H1 (cell line): ENCODE results near the gene TIMM8B. TPM values are rescaled to one million over a fixed set of nuclear protein-coding genes. Genes with fewer than 3 reads are reported as not detected.

Source experiments
- CTCF ChIA-PET: fragments of 300-600 bp; sonication (Branson Sonifier 250); formaldehyde crosslinking; loops from one replicate; lab custom pipeline; 2021; ENCODE audit not compliant: partially characterized antibody; lab: Charles Lee
- POLR2A ChIA-PET: fragments of 300-600 bp; sonication (Branson Sonifier 250); formaldehyde crosslinking; loops from one replicate; lab custom pipeline; 2021; ENCODE audit warnings: inconsistent platforms; ENCODE audit not compliant: partially characterized antibody; lab: Charles Lee
- DNase-seq, 2 experiments: peaks; one replicate each; pipeline versions ENCODE4 v3.0.0 to v3.0.0-alpha.2; 2010 to 2022; ENCODE audit warnings: low spot score in 2 of 2, low read depth in 1 of 2, mixed read lengths in 1 of 2
- FAIRE-seq: peaks from 2 replicates; lab custom pipeline; 2011; peaks lifted over from hg19 to GRCh38; lab: Jason Lieb, UNC
- H2AFZ ChIP-seq: 2 replicates; pipeline ENCODE4 v1.8.1; 2012; ENCODE audit warnings: low read length, inconsistent platforms
- H2AK5ac ChIP-seq: 2 replicates; pipeline ENCODE4 v1.6.1; 2013; ENCODE audit warnings: low read depth, low read length
- H2BK120ac ChIP-seq: replicated peaks from 2 replicates; pipeline ENCODE3; 2013; ENCODE audit warnings: low read depth, low read length, inconsistent platforms
- H2BK12ac ChIP-seq: 2 replicates; pipeline ENCODE4 v1.6.1; 2013; ENCODE audit warnings: low read depth, low read length
- H2BK15ac ChIP-seq: 2 replicates; pipeline ENCODE4 v1.6.1; 2013; ENCODE audit warnings: low read length
- H2BK20ac ChIP-seq: 2 replicates; pipeline ENCODE4 v1.6.1; 2013; ENCODE audit warnings: low read length
- H2BK5ac ChIP-seq: 2 replicates; pipeline ENCODE4 v1.6.1; 2013; ENCODE audit warnings: low read depth, low read length
- H3K14ac ChIP-seq: 2 replicates; pipeline ENCODE4 v1.6.1; 2013; ENCODE audit warnings: inconsistent platforms; ENCODE audit not compliant: insufficient read length
- H3K18ac ChIP-seq: 2 replicates; pipeline ENCODE4 v1.6.1; 2013; ENCODE audit warnings: low read length; ENCODE audit errors: extremely low read depth
- H3K23ac ChIP-seq: 2 replicates; pipeline ENCODE4 v1.6.1; 2013; ENCODE audit warnings: inconsistent platforms; ENCODE audit not compliant: insufficient read length
- H3K23me2 ChIP-seq: 2 replicates; pipeline ENCODE4 v1.6.1; 2013; ENCODE audit warnings: low read depth, low read length
- H3K27ac ChIP-seq: 2 replicates; pipeline ENCODE4 v1.6.1; 2011; ENCODE audit warnings: low read depth, low read length, inconsistent platforms
- H3K27me3 ChIP-seq, 4 experiments: replicated peaks in 1 of 4; 1 replicate in 1 of 4; 2 replicates in 3 of 4; pipeline versions ENCODE4 v1.6.1 to v1.8.1; 2011 to 2013; ENCODE audit warnings: low read length in 3 of 4, mild to moderate bottlenecking in 3 of 4, inconsistent platforms in 2 of 4, mixed read lengths in 2 of 4, moderate library complexity in 1 of 4; ENCODE audit not compliant: control insufficient read depth in 3 of 4, insufficient read depth in 3 of 4; ENCODE audit errors: extremely low read depth in 1 of 4
- H3K36me3 ChIP-seq, 4 experiments: 2 replicates each; pipeline versions ENCODE4 v1.6.1 to v1.8.1; 2011 to 2013; ENCODE audit warnings: mild to moderate bottlenecking in 4 of 4, low read length in 3 of 4, moderate library complexity in 2 of 4, control low read depth in 1 of 4, inconsistent platforms in 1 of 4; ENCODE audit not compliant: insufficient read depth in 4 of 4, control insufficient read depth in 2 of 4
- H3K4ac ChIP-seq: replicated peaks from 2 replicates; pipeline ENCODE3; 2013; ENCODE audit warnings: low read length, low read depth, mixed read lengths, inconsistent platforms; ENCODE audit not compliant: insufficient read length
- H3K4me1 ChIP-seq, 4 experiments: replicated peaks in 1 of 4; 1 replicate in 1 of 4; 2 replicates in 3 of 4; pipeline versions ENCODE4 v1.6.1 to v1.8.1; 2011 to 2013; ENCODE audit warnings: low read length in 3 of 4, inconsistent platforms in 2 of 4, mixed read lengths in 1 of 4; ENCODE audit not compliant: insufficient read depth in 4 of 4, control insufficient read depth in 3 of 4
- H3K4me2 ChIP-seq, 2 experiments: 2 replicates each; pipeline versions ENCODE4 v1.6.1 to v1.8.1; 2011 to 2013; ENCODE audit warnings: low read depth in 2 of 2, low read length in 2 of 2, control low read depth in 1 of 2, inconsistent platforms in 1 of 2, mild to moderate bottlenecking in 1 of 2; ENCODE audit not compliant: insufficient read depth in 1 of 2
- H3K4me3 ChIP-seq, 4 experiments: fragments of 200-600, 300-600 bp in 1 of 4; sonication (generic), shearing (Covaris generic), sonication (Bioruptor Twin) in 1 of 4; 2 replicates each; pipeline versions ENCODE4 v1.5.1 to v1.8.1; 2011 to 2016; ENCODE audit warnings: low read length in 4 of 4, low read depth in 3 of 4, control low read depth in 2 of 4, inconsistent platforms in 2 of 4, mild to moderate bottlenecking in 2 of 4, mixed read lengths in 1 of 4, moderate library complexity in 1 of 4; ENCODE audit not compliant: insufficient read depth in 2 of 4; ENCODE audit errors: extremely low read depth in 1 of 4
- H3K56ac ChIP-seq: replicated peaks from 2 replicates; pipeline ENCODE3; 2013; ENCODE audit warnings: low read depth, mild to moderate bottlenecking, mixed read lengths, low read length, inconsistent platforms; ENCODE audit not compliant: insufficient read length
- H3K79me1 ChIP-seq: 2 replicates; pipeline ENCODE4 v1.6.1; 2013; ENCODE audit warnings: low read depth, low read length, control low read depth
- H3K79me2 ChIP-seq, 2 experiments: 2 replicates each; pipeline versions ENCODE4 v1.6.1 to v1.8.1; 2012 to 2013; ENCODE audit warnings: low read length in 2 of 2, mild to moderate bottlenecking in 2 of 2, inconsistent platforms in 1 of 2; ENCODE audit not compliant: insufficient read depth in 2 of 2, control insufficient read depth in 1 of 2
- H3K9ac ChIP-seq, 4 experiments: replicated peaks in 1 of 4; 1 replicate in 1 of 4; 2 replicates in 3 of 4; pipeline versions ENCODE4 v1.6.1 to v1.8.1; 2011 to 2013; ENCODE audit warnings: low read depth in 3 of 4, low read length in 3 of 4, control low read depth in 2 of 4, mild to moderate bottlenecking in 2 of 4, moderate library complexity in 2 of 4, inconsistent platforms in 1 of 4; ENCODE audit errors: extremely low read depth in 1 of 4
- H3K9me3 ChIP-seq, 2 experiments: 2 replicates each; pipeline versions ENCODE4 v1.6.1 to v1.8.1; 2012 to 2013; ENCODE audit warnings: mild to moderate bottlenecking in 2 of 2, moderate library complexity in 2 of 2, control low read depth in 1 of 2, inconsistent platforms in 1 of 2, low read depth in 1 of 2, low read length in 1 of 2, mixed read lengths in 1 of 2; ENCODE audit not compliant: insufficient read depth in 2 of 2
- H4K20me1 ChIP-seq, 2 experiments: replicated peaks in 1 of 2; 2 replicates each; pipeline versions ENCODE3 to v1.8.1; 2011 to 2013; ENCODE audit warnings: inconsistent platforms in 2 of 2, low read length in 2 of 2, mild to moderate bottlenecking in 1 of 2; ENCODE audit not compliant: insufficient read depth in 2 of 2, control insufficient read depth in 1 of 2
- H4K5ac ChIP-seq: 2 replicates; pipeline ENCODE4 v1.6.1; 2013; ENCODE audit warnings: low read length, low read depth, mixed read lengths, inconsistent platforms; ENCODE audit not compliant: insufficient read length
- H4K8ac ChIP-seq: 2 replicates; pipeline ENCODE4 v1.8.0; 2013; ENCODE audit warnings: mild to moderate bottlenecking, moderate library complexity, low read length, inconsistent platforms; ENCODE audit not compliant: insufficient read depth; ENCODE audit errors: extremely low read depth
- H4K91ac ChIP-seq: replicated peaks from 2 replicates; pipeline ENCODE3; 2013; ENCODE audit warnings: low read length, mixed read lengths, inconsistent platforms; ENCODE audit not compliant: insufficient read length
- CBX5 ChIP-seq: fragments of 300-800, 300-1000 bp; sonication (generic); IDR thresholded peaks from 2 replicates; pipeline ENCODE4 v1.7.1; 2016; ENCODE audit warnings: antibody characterized with exemption, low read length, low read depth
- CEBPB ChIP-seq: IDR thresholded peaks from 2 replicates; pipeline ENCODE4 v1.6.1; 2012; ENCODE audit warnings: low read depth, low read length
- NRF1 ChIP-seq: IDR thresholded peaks from 2 replicates; pipeline ENCODE4 v1.6.1; 2011; ENCODE audit warnings: mild to moderate bottlenecking, low read depth, low read length, improper control_type of control experiment
- RAD21 ChIP-seq, 2 experiments: IDR thresholded peaks in 1 of 2; conservative IDR thresholded peaks in 1 of 2; 2 replicates each; pipeline ENCODE4 v1.6.1; 2011; ENCODE audit warnings: low read depth in 2 of 2, low read length in 2 of 2, improper control_type of control experiment in 1 of 2, inconsistent platforms in 1 of 2, mild to moderate bottlenecking in 1 of 2, moderate library complexity in 1 of 2
- TAF7 ChIP-seq: optimal IDR thresholded peaks from 2 replicates; pipeline ENCODE3; 2011; ENCODE audit warnings: low read depth, mild to moderate bottlenecking, inconsistent platforms, low read length, moderate library complexity, borderline replicate concordance
- WGBS, 2 experiments: shearing (Covaris generic) in 1 of 2; methylation state at CpG; one replicate each; pipeline versions ENCODE4 v1.1.6 to v1.1.7; 2013 to 2015; ENCODE audit warnings: low lambda C conversion rate in 2 of 2, mixed read lengths in 2 of 2, inconsistent platforms in 1 of 2, low coverage in 1 of 2, missing lambda C conversion rate in 1 of 2; ENCODE audit not compliant: insufficient replicate concordance in 2 of 2, insufficient coverage in 1 of 2, insufficient read length in 1 of 2; ENCODE audit errors: extremely low coverage in 1 of 2, missing lambda C conversion rate in 1 of 2; 5-methylcytosine and 5-hydroxymethylcytosine counted together
- polyA plus RNA-seq, 7 experiments: library from polyadenylated mRNA; depleted of rRNA in 3 of 7; stranded (reverse) in 5 of 7; unstranded in 2 of 7; fragments of >200 nt in 5 of 7; fragments of 200-250 nt in 2 of 7; gene quantifications; 1 replicate in 5 of 7; 2 replicates in 1 of 7; 4 replicates in 1 of 7; pipeline versions ENCODE4 v1.2.1 to v1.2.3, GENCODE V29; 2011 to 2013; ENCODE audit warnings: missing spikeins in 2 of 7, mixed read lengths in 2 of 7
- total RNA-seq: library from RNA; stranded (reverse); fragmentation: NEBNext Ultra II Directional; extraction: Animal tissue kit (Norgen Biotek cat#: 25700); gene quantifications from 2 replicates; pipeline ENCODE4 v1.2.1, GENCODE V29; 2021
- TF ChIP-seq, protein P1 (sequence below): IDR thresholded peaks from 2 replicates; pipeline ENCODE4 v1.6.1; 2012; ENCODE audit warnings: inconsistent platforms
- TF ChIP-seq, protein P2 (sequence below): IDR thresholded peaks from 2 replicates; pipeline ENCODE4 v1.6.1; 2011; ENCODE audit warnings: low read length, improper control_type of control experiment

Gene TIMM8B
- total and polyA plus RNA-seq, 2 of the 8 experiments (the other 6 are each of a cell fraction or from before 2014, with no cell fraction given): 93.7 to 143 TPM

DNA sequence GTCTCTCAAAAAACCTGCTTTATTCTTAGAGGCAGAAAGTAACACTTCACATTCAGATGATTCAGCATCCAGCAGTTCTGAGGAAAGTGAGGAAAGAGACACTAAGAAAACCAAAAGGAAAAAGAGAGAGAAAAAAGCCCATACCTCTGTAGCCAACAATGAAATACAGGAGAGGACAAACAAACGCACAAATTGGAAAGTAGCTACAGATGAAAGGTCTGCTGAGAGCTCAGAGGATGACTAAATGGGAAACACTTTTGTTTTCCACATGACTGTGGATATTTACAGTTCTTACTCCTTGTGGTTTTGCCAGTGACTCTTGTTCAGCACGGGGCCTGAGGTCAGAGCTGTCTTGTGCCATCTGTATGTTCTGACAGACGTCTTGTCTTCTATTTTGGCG, 3.8 kb downstream of the TIMM8B start:
- WGBS, 2 experiments: 85% methylated on average over 4 of the region's 4 CpGs; no CpG with 5 or more reads in 1 of the 2 experiments
- peaks cover 3 to 27% of the 10 kb centered on the region in 2 experiments for H3K79me2 ChIP-seq
- no peaks in the 10 kb centered on the region for H3K27me3 ChIP-seq
- no peaks in the 10 kb centered on the region for H3K9me3 ChIP-seq
- no peak overlapping the region for H3K4me2 ChIP-seq
- H3K23ac ChIP-seq: no peak overlapping the region
- H3K4ac ChIP-seq: no peak overlapping the region
- no peak overlapping the region for H4K5ac ChIP-seq
- H3K27ac ChIP-seq: no peak overlapping the region
- H3K23me2 ChIP-seq: peaks cover 9% of the 10 kb centered on the region; the same call in 1 of the 2 replicates
- H2BK12ac ChIP-seq: no peak overlapping the region
- no peak overlapping the region for H2AK5ac ChIP-seq
- H4K8ac ChIP-seq: no peak overlapping the region
- H4K20me1 ChIP-seq: no peaks in the 10 kb centered on the region
- no peak overlapping the region for H3K14ac ChIP-seq
- POLR2A ChIA-PET: interaction anchor here (0.7 to 1.0 kb wide), 3 partner anchors 19 to 57 kb away, joined by 3 read pairs; partner anchors contain the start of gene DLAT
- H2BK120ac ChIP-seq: no peak overlapping the region
- TF ChIP-seq RAD21 (IDR thresholded peaks at IDR 0.05 in 1 of 2, conservative IDR thresholded peaks at IDR 0.05 in 1 of 2; ENCODE audit: low read depth in 2 of 2, low read length in 2 of 2): no peak
- no peak for TF ChIP-seq TAF7
- TF ChIP-seq CEBPB: no peak
- TF ChIP-seq, protein P1, sequence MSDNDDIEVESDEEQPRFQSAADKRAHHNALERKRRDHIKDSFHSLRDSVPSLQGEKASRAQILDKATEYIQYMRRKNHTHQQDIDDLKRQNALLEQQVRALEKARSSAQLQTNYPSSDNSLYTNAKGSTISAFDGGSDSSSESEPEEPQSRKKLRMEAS: no peak
- TF ChIP-seq NRF1: no peak
- TF ChIP-seq, protein P2, sequence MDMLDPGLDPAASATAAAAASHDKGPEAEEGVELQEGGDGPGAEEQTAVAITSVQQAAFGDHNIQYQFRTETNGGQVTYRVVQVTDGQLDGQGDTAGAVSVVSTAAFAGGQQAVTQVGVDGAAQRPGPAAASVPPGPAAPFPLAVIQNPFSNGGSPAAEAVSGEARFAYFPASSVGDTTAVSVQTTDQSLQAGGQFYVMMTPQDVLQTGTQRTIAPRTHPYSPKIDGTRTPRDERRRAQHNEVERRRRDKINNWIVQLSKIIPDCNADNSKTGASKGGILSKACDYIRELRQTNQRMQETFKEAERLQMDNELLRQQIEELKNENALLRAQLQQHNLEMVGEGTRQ: no peak
- no peak for TF ChIP-seq CBX5
- no peak overlapping the region for H3K56ac ChIP-seq
- no peak overlapping the region for H3K18ac ChIP-seq
- H2BK15ac ChIP-seq: no peak overlapping the region
- H3K9ac ChIP-seq: no peak overlapping the region
- no peak overlapping the region for H2AFZ ChIP-seq
- H2BK20ac ChIP-seq: no peak overlapping the region
- peaks cover 12 to 64% (median 41%) of the 10 kb centered on the region in 4 experiments for H3K36me3 ChIP-seq
- H2BK5ac ChIP-seq: no peak overlapping the region
- H3K4me3 ChIP-seq: no peak overlapping the region
- no peak overlapping the region for H4K91ac ChIP-seq
- CTCF ChIA-PET: no interaction called here
- no peak for FAIRE-seq
- no peak for DNase-seq
- H3K79me1 ChIP-seq: peaks cover 10% of the 10 kb centered on the region; the same call in 1 of the 2 replicates
- peaks cover 0 to 1% (median 0%) of the 10 kb centered on the region in 4 experiments; a peak in 3 of 7 replicates for H3K4me1 ChIP-seq
